T-helper 1 cell (primary cell): ENCODE results near the gene HTT.
A peak's percentile ranks its signal among the peaks of the same experiment; 100 is the strongest.

Experiments
- DNase-seq, 5 donors: peaks; one replicate each; pipeline ENCODE4 v3.0.0-alpha.2; 2012 to 2020

The HTT gene

GRCh38 chr4:3280466-3280865 lies 206.0 kb downstream of the HTT start:
- no peak for DNase-seq

- no peak for DNase-seq
Measured at GRCh38 chr4:3283483-3283882, 209.0 kb downstream of the HTT start.

DNA sequence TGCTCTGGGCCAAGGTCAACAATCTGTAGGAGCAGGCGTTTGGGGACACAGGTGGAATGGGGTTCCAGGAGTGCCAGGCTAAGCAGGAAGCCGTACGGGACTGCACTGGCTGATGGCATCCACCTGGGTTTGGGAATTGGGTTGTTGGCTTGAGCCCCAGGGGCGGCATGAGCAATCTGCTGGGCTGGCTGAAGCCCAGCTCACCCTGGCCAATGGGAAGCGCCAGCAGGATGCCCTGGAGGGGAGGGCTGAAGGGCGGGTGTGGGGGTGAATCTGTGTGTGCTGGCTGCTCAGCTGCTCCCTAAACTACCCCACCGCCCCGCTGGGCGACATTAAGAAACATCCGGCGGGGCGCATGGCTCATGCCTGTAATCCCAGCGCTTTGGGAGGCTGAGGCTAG lies 209.4 kb downstream of the HTT start:
- no peak for DNase-seq

DNA sequence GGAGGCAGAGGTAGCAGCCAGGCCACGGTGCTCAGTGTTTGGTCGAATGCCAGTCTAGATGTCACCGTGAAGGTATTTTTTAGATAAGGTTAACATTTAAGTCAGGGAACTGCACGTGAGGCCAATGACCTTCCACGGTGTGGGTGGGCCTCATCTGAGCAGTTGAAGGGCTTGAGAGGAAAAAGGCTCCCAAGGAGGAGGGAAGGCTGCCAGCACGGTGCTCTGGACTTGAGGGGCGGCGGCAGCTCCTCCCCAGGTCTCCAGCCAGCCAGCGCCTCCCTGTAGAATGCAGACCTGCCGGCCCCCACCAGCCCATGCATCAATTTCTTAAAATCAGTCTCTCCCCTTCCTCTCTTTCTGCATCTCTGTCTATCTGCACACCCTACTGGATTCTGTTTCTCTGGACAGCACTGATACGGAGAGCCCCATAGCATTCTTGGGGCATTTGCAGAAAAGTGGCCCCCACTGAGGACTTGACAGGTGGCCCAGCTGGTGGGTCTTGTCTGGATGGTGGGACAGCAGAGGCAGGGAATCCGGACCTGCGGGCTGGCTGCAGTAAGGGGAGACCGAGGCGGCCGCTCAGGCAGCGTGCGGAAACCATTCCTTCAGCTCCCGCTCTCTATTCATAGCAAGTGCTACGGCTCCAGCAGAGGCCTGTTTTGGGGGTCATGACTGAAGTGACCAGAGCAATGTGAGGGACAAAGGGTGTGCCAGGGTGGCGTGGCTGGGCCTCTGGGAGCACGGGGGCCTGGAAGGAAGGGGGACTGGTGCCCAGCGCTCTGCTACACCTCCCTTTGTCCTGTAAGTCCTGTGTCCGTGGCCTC lies 210.5 kb downstream of the HTT start:
- DNase-seq, result no peak

- no peak for DNase-seq
Measured at GRCh38 chr4:3285558-3286334, 211.3 kb downstream of the HTT start.

DNA sequence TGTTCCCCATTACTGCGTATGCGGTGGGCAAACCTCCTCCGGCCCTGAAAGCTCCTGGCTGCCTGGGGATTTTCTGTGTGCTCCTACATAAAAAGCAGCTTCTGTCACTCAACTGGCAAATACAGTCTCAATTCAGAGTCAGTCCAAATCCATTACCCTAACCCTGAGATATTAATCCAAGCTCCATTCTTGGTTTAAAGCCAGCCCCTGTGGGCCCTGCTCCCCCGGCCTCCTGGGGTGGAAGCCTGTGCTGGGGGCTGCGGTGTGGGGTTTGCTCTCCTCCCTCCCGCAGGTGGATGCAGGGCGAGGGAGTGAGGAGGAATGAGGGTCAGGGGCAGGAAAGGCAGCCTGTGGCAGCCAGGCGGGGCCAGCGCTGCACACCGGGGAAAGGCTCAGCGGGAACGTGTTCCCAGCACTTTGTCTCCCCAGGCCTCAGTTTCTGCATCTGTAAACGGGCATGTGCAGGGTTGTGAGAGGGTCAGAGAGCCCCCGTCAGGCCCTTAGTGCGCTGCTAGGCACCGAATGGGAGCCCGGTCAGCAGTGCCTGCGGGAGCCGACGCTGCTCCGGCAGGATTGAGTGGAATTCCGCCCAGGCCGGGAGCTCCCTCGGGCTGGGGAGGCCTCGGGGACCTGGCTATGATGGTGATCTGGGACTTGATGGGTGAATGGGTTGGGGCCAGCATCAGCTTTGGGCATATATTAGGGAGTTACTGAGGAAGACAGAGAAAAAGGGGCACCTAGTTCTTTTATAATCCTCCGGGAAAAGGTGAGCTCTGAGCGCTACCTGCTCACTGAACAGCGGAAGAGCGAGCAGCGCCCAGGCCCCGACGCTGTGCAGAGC lies 212.1 kb downstream of the HTT start:
- no peak for DNase-seq

GRCh38 chr4:3287271-3287971 lies 212.9 kb downstream of the HTT start:
- no peak for DNase-seq

DNA sequence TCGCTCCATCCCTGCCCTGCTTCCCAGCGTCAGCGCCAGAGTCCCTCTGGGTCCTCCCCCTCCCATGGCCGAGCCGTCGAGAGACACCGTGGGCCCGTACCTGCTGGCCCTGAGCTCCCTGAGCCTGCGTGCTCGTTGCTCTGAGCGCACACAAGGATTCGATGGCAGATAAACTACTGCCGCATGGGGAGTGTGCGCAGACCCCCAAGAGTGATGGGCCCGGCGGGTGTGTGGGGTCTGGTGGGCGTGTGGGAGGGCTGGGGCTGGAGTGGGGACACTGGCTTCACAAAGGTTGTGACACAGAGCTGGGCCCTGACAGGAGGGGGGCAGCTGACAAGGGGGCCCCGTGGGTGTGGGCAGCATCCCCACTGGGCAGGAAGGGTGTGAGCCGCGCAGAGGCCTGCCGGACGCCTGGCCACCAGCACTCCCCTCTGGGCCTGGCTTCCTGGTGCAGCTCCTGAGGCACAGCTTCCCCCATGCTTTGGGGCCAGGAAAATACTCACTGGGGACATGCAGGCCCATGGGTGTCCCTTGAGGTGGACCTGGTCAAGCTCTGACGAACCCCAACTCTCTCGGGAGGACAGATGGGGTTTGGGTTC lies 213.6 kb downstream of the HTT start:
- no peak for DNase-seq

DNA sequence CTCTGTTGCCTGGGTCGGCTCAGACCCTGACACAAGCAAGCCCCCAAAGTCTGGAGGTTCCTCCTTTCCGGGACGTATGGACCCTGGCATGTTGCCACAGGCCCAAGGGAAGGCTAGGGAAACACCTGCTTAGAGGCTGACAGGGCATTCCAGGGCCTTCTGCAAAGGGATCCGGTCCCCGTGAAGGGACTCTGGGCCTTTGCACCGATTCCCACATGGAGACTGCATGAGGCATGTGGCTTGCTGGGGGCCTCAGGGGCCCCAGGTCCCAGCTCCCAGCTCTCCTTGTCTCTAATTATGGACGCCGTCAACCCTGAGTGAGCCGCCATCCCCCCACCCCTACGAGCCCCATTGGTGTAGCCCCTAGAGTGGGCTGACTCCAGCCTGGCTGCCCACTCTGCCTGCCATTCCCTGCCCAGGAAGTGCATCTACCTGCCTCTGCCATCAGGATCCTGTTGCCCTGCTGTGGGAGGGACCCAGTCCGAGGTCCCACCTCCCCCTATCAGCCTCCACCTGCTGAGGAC lies 214.2 kb downstream of the HTT start:
- no peak for DNase-seq

- no peak for DNase-seq
Measured at GRCh38 chr4:3290476-3290875, 216.0 kb downstream of the HTT start.

GRCh38 chr4:3290889-3291321 lies 216.4 kb downstream of the HTT start:
- DNase-seq, result no peak

GRCh38 chr4:3291411-3291968 lies 217.0 kb downstream of the HTT start:
- no peak for DNase-seq

DNA sequence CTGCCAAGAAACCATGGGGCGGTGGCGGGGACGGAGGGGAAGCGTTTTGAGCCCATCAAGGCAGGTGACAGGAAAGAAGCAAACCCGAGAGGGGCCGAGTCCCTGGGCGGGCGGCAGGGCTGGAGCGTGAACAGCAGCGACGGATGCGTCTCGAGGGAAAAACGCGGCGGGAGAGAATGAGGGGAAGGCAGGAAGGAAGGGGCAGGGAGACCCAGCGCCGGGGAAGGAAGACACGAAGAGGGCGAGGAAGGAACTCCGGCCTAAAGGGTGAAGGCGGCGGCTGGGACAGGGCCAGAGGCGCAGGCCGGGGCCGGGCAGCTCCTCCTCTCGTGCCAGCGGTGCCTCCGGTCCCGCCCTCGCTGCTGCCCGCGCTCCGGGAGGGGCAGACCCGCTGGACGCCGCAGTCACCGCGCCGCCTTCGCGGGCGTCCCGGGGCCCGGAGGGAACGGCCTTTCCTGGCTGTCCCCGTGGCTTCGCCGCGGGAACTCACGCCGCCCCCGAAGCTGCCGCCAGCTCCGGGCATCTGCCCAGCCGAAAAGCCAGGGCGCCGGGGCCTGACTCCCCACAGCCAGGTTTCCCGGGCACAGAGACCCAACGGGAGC lies 217.6 kb downstream of the HTT start:
- peak in 2 of 5 donors; percentile 13 to 33 for DNase-seq

- peak; percentile 77 to 87 (median 78) for DNase-seq
Measured at GRCh38 chr4:3292571-3293400, 218.3 kb downstream of the HTT start, which contains the start of gene RGS12. Gene RGS12 (plus strand): TSS chr4:3293021. CDS start chr4:3316171, 23,150 bp downstream.
